Astrocyte of the hippocampus (primary cell): ENCODE measurements around the gene IKZF1.
A peak's percentile ranks its signal among the peaks of the same experiment; 100 is the strongest.

Experiments used
- DNase-seq: peaks from one replicate; pipeline ENCODE4 v3.0.0; 2011; ENCODE audit warnings: low read depth, low spot score

IKZF1 gene

GRCh38 chr7:50308532-50309385 is 4.2 kb downstream of the IKZF1 start:
- DNase-seq = no peak

- no peak for DNase-seq
Measured at GRCh38 chr7:50309721-50310120, 5.2 kb downstream of the IKZF1 start.

GRCh38 chr7:50310361-50310760 is 5.8 kb downstream of the IKZF1 start:
- DNase-seq = no peak

GRCh38 chr7:50310956-50311355 is 6.4 kb downstream of the IKZF1 start:
- no peak for DNase-seq

GRCh38 chr7:50312250-50313162 is 8.0 kb downstream of the IKZF1 start:
- no peak for DNase-seq

- DNase-seq = no peak
Measured at GRCh38 chr7:50314836-50315592, 10.5 kb downstream of the IKZF1 start.

- DNase-seq = no peak
Measured at GRCh38 chr7:50315739-50316671, 11.5 kb downstream of the IKZF1 start.

- DNase-seq = no peak
Measured at GRCh38 chr7:50317221-50317678, 12.7 kb downstream of the IKZF1 start.

GRCh38 chr7:50317697-50318669 is 13.5 kb downstream of the IKZF1 start:
- no peak for DNase-seq

GRCh38 chr7:50321487-50322067 is 17.1 kb downstream of the IKZF1 start:
- DNase-seq = no peak

GRCh38 chr7:50324113-50324512 is 19.6 kb downstream of the IKZF1 start:
- no peak for DNase-seq

GRCh38 chr7:50327443-50327842 is 22.9 kb downstream of the IKZF1 start:
- no peak for DNase-seq

- DNase-seq = no peak
Measured at GRCh38 chr7:50329775-50330174, 25.3 kb downstream of the IKZF1 start.

GRCh38 chr7:50330254-50330653 is 25.7 kb downstream of the IKZF1 start:
- DNase-seq = no peak

GRCh38 chr7:50330696-50331095 is 26.2 kb downstream of the IKZF1 start:
- DNase-seq = no peak

- peak; percentile 22 for DNase-seq
Measured at GRCh38 chr7:50331564-50332208, 27.2 kb downstream of the IKZF1 start.

- no peak for DNase-seq
Measured at GRCh38 chr7:50332241-50333165, 28.0 kb downstream of the IKZF1 start.
